COLO829 (cell line): ENCODE measurements around the gene HOXA2.

Experiments used
- DNase-seq: peaks from one replicate; pipeline ENCODE4 v3.0.0; 2012; ENCODE audit warnings: low spot score

The HOXA2 gene

GRCh38 chr7:27141137-27141922, 38.8 kb upstream of the HOXA2 start:
- no peak for DNase-seq

- DNase-seq = no peak
These were observed 37.8 kb upstream of the HOXA2 start for GRCh38 chr7:27140126-27140857.

GRCh38 chr7:27139334-27140125, 37.0 kb upstream of the HOXA2 start:
- DNase-seq = no peak

GRCh38 chr7:27138985-27139333, 36.5 kb upstream of the HOXA2 start:
- DNase-seq = no peak

- DNase-seq = no peak
These were observed 36.0 kb upstream of the HOXA2 start for GRCh38 chr7:27138472-27138871.

GRCh38 chr7:27137640-27138315, 35.3 kb upstream of the HOXA2 start:
- no peak for DNase-seq

GRCh38 chr7:27134392-27134791, 31.9 kb upstream of the HOXA2 start:
- no peak for DNase-seq

GRCh38 chr7:27133409-27134231, 31.1 kb upstream of the HOXA2 start:
- DNase-seq = no peak

- DNase-seq = no peak
These were observed 30.5 kb upstream of the HOXA2 start for GRCh38 chr7:27132978-27133377.

- DNase-seq = no peak
These were observed 29.7 kb upstream of the HOXA2 start for GRCh38 chr7:27132214-27132613.

GRCh38 chr7:27131390-27131819, 28.9 kb upstream of the HOXA2 start:
- no peak for DNase-seq

- peak; percentile 84 for DNase-seq
These were observed 28.3 kb upstream of the HOXA2 start, which contains the start of gene HOXA4 for GRCh38 chr7:27130540-27131389. HOXA4 (minus strand) TSS chr7:27130757; CDS start chr7:27130733, 24 bp downstream.

- no peak for DNase-seq
These were observed 27.5 kb upstream of the HOXA2 start for GRCh38 chr7:27129729-27130539.

- no peak for DNase-seq
These were observed 26.6 kb upstream of the HOXA2 start for GRCh38 chr7:27128776-27129728.

GRCh38 chr7:27128034-27128433, 25.6 kb upstream of the HOXA2 start:
- DNase-seq = no peak

GRCh38 chr7:27126596-27127327, 24.3 kb upstream of the HOXA2 start:
- DNase-seq = no peak

GRCh38 chr7:27125986-27126394, 23.5 kb upstream of the HOXA2 start:
- no peak for DNase-seq
